Liver (tissue), 3 donors: ENCODE results near the gene PCMTD2.
"Not testable (repeated sequence)": the region's sequence is repeated elsewhere in the genome, so short reads cannot be mapped to it uniquely, and the experiment has no call there.

Source experiments
- CTCF ChIP-seq: fragments of 150-350 bp; IDR thresholded peaks from 2 replicates; pipeline ENCODE4 v1.5.1; 2017; ENCODE audit warnings: improper control_type of control experiment, low read depth, low read length; ENCODE audit not compliant: missing input control
- EGR1 ChIP-seq, 2 donors: IDR thresholded peaks; 2 replicates each; pipeline ENCODE4 v1.6.1; 2016 to 2018; ENCODE audit warnings: antibody characterized with exemption in 2 of 2, low read depth in 2 of 2
- GABPA ChIP-seq, 2 donors: IDR thresholded peaks in 1 of 2; conservative IDR thresholded peaks in 1 of 2; 2 replicates each; pipeline ENCODE4 v1.6.1; 2016; ENCODE audit warnings: antibody characterized with exemption in 2 of 2, mild to moderate bottlenecking in 1 of 2, moderate library complexity in 1 of 2
- HNF4A ChIP-seq, 2 donors: conservative IDR thresholded peaks; 2 replicates each; pipeline ENCODE4 v1.6.1; 2016; ENCODE audit warnings: antibody characterized with exemption in 2 of 2, mild to moderate bottlenecking in 2 of 2
- MAX ChIP-seq: IDR thresholded peaks from 2 replicates; pipeline ENCODE4 v1.6.1; 2016; ENCODE audit warnings: antibody characterized with exemption
- RAD21 ChIP-seq, 2 donors: IDR thresholded peaks; 2 replicates each; pipeline ENCODE4 v1.6.1; 2016; ENCODE audit warnings: antibody characterized with exemption in 2 of 2, mild to moderate bottlenecking in 2 of 2
- REST ChIP-seq: IDR thresholded peaks from 2 replicates; pipeline ENCODE4 v1.6.1; 2016; ENCODE audit warnings: antibody characterized with exemption, mild to moderate bottlenecking
- RXRA ChIP-seq, 2 donors: IDR thresholded peaks; 2 replicates each; pipeline ENCODE4 v1.6.1; 2017 to 2018; ENCODE audit warnings: antibody characterized with exemption in 2 of 2, mild to moderate bottlenecking in 1 of 2
- SP1 ChIP-seq: IDR thresholded peaks from 2 replicates; pipeline ENCODE4 v1.6.1; 2018; ENCODE audit warnings: antibody characterized with exemption, mild to moderate bottlenecking
- TAF1 ChIP-seq: conservative IDR thresholded peaks from 2 replicates; pipeline ENCODE4 v1.6.1; 2016; ENCODE audit warnings: antibody characterized with exemption, mild to moderate bottlenecking
- YY1 ChIP-seq: IDR thresholded peaks from 2 replicates; pipeline ENCODE4 v1.6.1; 2016; ENCODE audit warnings: antibody characterized with exemption, mild to moderate bottlenecking
- ZBTB33 ChIP-seq: IDR thresholded peaks from 2 replicates; pipeline ENCODE4 v1.6.1; 2016; ENCODE audit warnings: antibody characterized with exemption
- donor health status: healthy.
- donor health status: healthy.

DNA sequence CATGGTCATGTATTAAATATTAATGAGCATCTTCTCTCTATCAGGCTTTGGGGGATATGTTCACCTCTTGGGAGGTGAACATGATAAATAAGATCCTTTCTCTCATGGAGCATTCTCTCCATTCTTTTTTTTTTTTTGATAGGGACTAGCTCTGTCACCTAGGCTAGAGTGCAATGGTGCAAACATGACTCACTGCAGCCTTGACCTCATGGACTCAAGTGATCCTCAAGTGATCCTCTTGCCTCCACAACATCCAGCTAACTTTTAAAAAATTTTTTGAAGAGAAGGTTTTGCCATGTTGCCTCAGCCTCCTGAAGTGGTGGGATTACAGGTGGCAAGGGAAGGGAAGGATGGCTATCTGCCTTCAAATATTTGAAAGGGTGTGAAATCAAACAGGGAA, 59.8 kb downstream of the PCMTD2 start:
- TF ChIP-seq CTCF; MAX; YY1; SP1; REST; RAD21 (IDR thresholded peaks at IDR 0.05); ZBTB33; RXRA (IDR thresholded peaks at IDR 0.05); EGR1 (IDR thresholded peaks at IDR 0.05; ENCODE audit: low read depth in 2 of 2); GABPA (IDR thresholded peaks at IDR 0.05 in 1 of 2, conservative IDR thresholded peaks at IDR 0.05 in 1 of 2); TAF1; HNF4A (conservative IDR thresholded peaks at IDR 0.05): not testable (repeated sequence)
